Caco-2 (cell line): ENCODE results near the gene CC2D1B. TPM values are rescaled to one million over a fixed set of nuclear protein-coding genes. Genes with fewer than 3 reads are reported as not detected.

ENCODE experiments used
- BruUV-seq: library from RNA; stranded (reverse); fragments of 400-500 nt; replicated peaks from 2 replicates; lab custom pipeline; 2021; lab: Mats Ljungman, UMichigan
- CTCF ChIA-PET: fragments of 300-600 bp; sonication (Branson Sonifier 250); formaldehyde crosslinking; loops from one replicate; lab custom pipeline; 2022; ENCODE audit warnings: antibody characterized with exemption; lab: Charles Lee
- POLR2A ChIA-PET: fragments of 300-600 bp; sonication (Branson Sonifier 250); formaldehyde crosslinking; loops from one replicate; lab custom pipeline; 2022; ENCODE audit warnings: antibody characterized with exemption; lab: Charles Lee
- DNase-seq, 2 experiments: peaks; one replicate each; pipeline versions ENCODE4 v3.0.0 to v3.0.0-alpha.2; 2020 to 2022
- H3K27me3 ChIP-seq: replicated peaks from 2 replicates; pipeline ENCODE4 v1.6.0; 2011; ENCODE audit warnings: low read length; ENCODE audit not compliant: control insufficient read depth, insufficient read depth
- H3K36me3 ChIP-seq: 2 replicates; pipeline ENCODE4 v1.5.1; 2011; ENCODE audit warnings: low read length; ENCODE audit not compliant: control insufficient read depth, insufficient read depth
- H3K4me1 ChIP-seq: fragments of 250-450 bp; sonication (Bioruptor Pico); 2 replicates; pipeline ENCODE4 v1.5.1; 2020; ENCODE audit warnings: mild to moderate bottlenecking
- H3K4me3 ChIP-seq: 2 replicates; pipeline ENCODE4 v1.5.1; 2011; ENCODE audit warnings: low read depth, mild to moderate bottlenecking, control low read depth, low read length
- H3K9me3 ChIP-seq: fragments of 250-450 bp; sonication (Bioruptor Pico); 2 replicates; pipeline ENCODE4 v1.5.1; 2020; ENCODE audit warnings: mild to moderate bottlenecking, moderate library complexity
- H3K27ac Mint-ChIP-seq: one replicate; pipeline ENCODE4 v1.8.0; 2022; ENCODE audit warnings: mixed read lengths; ENCODE audit not compliant: unreplicated experiment
- H3K27me3 Mint-ChIP-seq: one replicate; pipeline ENCODE4 v1.8.0; 2022; ENCODE audit warnings: mixed read lengths; ENCODE audit not compliant: insufficient read depth, unreplicated experiment
- H3K36me3 Mint-ChIP-seq: one replicate; pipeline ENCODE4 v1.8.0; 2022; ENCODE audit warnings: mild to moderate bottlenecking, mixed read lengths; ENCODE audit not compliant: insufficient read depth, unreplicated experiment
- H3K4me1 Mint-ChIP-seq: one replicate; pipeline ENCODE4 v1.8.0; 2022; ENCODE audit warnings: low read depth, mixed read lengths; ENCODE audit not compliant: unreplicated experiment
- H3K4me3 Mint-ChIP-seq: one replicate; pipeline ENCODE4 v1.8.0; 2022; ENCODE audit warnings: mild to moderate bottlenecking, moderate library complexity, mixed read lengths; ENCODE audit not compliant: unreplicated experiment
- H3K9me3 Mint-ChIP-seq: one replicate; pipeline ENCODE4 v1.8.0; 2022; ENCODE audit warnings: mixed read lengths; ENCODE audit not compliant: unreplicated experiment
- CTCF ChIP-seq, 2 experiments: fragments of 200-600 bp in 1 of 2; IDR thresholded peaks; 1 replicate in 1 of 2; 2 replicates in 1 of 2; pipeline versions ENCODE4 v1.5.1 to v1.8.0; 2011 to 2022; ENCODE audit warnings: antibody characterized with exemption in 1 of 2, control low read depth in 1 of 2, inconsistent platforms in 1 of 2, low read depth in 1 of 2, low read length in 1 of 2, mild to moderate bottlenecking in 1 of 2, moderate library complexity in 1 of 2; ENCODE audit not compliant: insufficient read depth in 1 of 2, severe bottlenecking in 1 of 2, unreplicated experiment in 1 of 2
- intact Hi-C: fragments of 100-400 bp; cut with micrococcal nuclease; formaldehyde crosslinking; loops from one replicate; pipeline ENCODE4 v1.10.0; 2022; ENCODE audit not compliant: unreplicated experiment
- total RNA-seq: library from RNA; stranded (reverse); gene quantifications from 2 replicates; pipeline ENCODE4 v1.2.3, GENCODE V29; 2022

The CC2D1B gene
- total RNA-seq, 1 experiment from 2014 or later, result 31.1 TPM

- peaks cover 6% of the 10 kb centered on the region; the same call in 1 of the 2 replicates for H3K4me1 ChIP-seq
- Mint-ChIP-seq H3K27ac (no peak overlapping the region), H3K4me3 (peak overlapping the region; percentile 96), H3K4me1 (peaks cover 9% of the 10 kb centered on the region), H3K9me3 (no peaks in the 10 kb centered on the region), H3K36me3 (peaks cover 31% of the 10 kb centered on the region), H3K27me3 (no peaks in the 10 kb centered on the region)
- no peak for TF ChIP-seq CTCF (IDR thresholded peaks at IDR 0.05; ENCODE audit: insufficient read depth in 1 of 2, low read depth in 1 of 2, low read length in 1 of 2, severe bottlenecking in 1 of 2, unreplicated experiment in 1 of 2)
- no peaks in the 10 kb centered on the region for H3K27me3 ChIP-seq
- no peaks in the 10 kb centered on the region for H3K9me3 ChIP-seq
- no peaks in the 10 kb centered on the region for H3K36me3 ChIP-seq
- BruUV-seq, result no TSS peak
- H3K4me3 ChIP-seq, result no peak overlapping the region
- CTCF ChIA-PET, result interaction anchor here (1.2 to 2.6 kb wide), 2 partner anchors 18 to 37 kb away, joined by 5 to 8 read pairs; partner anchors contain the start of genes ORC1 and PRPF38A
- POLR2A ChIA-PET, result no interaction called here
- DNase-seq, result no peak
- intact Hi-C loops, result no loop called here
Observed at GRCh38 chr1:52367272-52367671, 1.3 kb upstream of the CC2D1B start.

- H3K4me1 ChIP-seq, result peaks cover 6% of the 10 kb centered on the region; the same call in 1 of the 2 replicates
- no TSS peak for BruUV-seq
- peak overlapping the region; percentile 83 for H3K4me3 ChIP-seq
- Mint-ChIP-seq H3K27ac (no peak overlapping the region), H3K9me3 (no peaks in the 10 kb centered on the region), H3K4me1 (peaks cover 9% of the 10 kb centered on the region), H3K4me3 (peak overlapping the region; percentile 96), H3K36me3 (peaks cover 35% of the 10 kb centered on the region), H3K27me3 (no peaks in the 10 kb centered on the region)
- no peaks in the 10 kb centered on the region for H3K27me3 ChIP-seq
- no peak for TF ChIP-seq CTCF (IDR thresholded peaks at IDR 0.05; ENCODE audit: insufficient read depth in 1 of 2, low read depth in 1 of 2, low read length in 1 of 2, severe bottlenecking in 1 of 2, unreplicated experiment in 1 of 2)
- H3K9me3 ChIP-seq, result no peaks in the 10 kb centered on the region
- ChIA-PET CTCF (interaction anchor here (0.5 to 2.6 kb wide), 6 partner anchors 18 to 793 kb away, joined by 3 to 9 read pairs (median 4); partner anchors contain the start of genes ORC1 and PRPF38A), POLR2A (interaction anchor here (0.5 to 1.0 kb wide), 3 partner anchors 38 to 521 kb away, joined by 3 to 5 read pairs (median 5); partner anchors contain the start of genes ORC1, PRPF38A and TXNDC12)
- intact Hi-C loops, result loop anchor here (1.0 kb wide), 1 partner anchor 38 kb away; the partner anchor contains the start of genes ORC1 and PRPF38A
- no peak for DNase-seq
- peaks cover 1% of the 10 kb centered on the region for H3K36me3 ChIP-seq
Observed at GRCh38 chr1:52366517-52366827, 467 bp upstream of the CC2D1B start.

- TF ChIP-seq CTCF (IDR thresholded peaks at IDR 0.05; ENCODE audit: insufficient read depth in 1 of 2, low read depth in 1 of 2, low read length in 1 of 2, severe bottlenecking in 1 of 2, unreplicated experiment in 1 of 2), result no peak
- H3K4me1 ChIP-seq, result peaks cover 6% of the 10 kb centered on the region; the same call in 1 of the 2 replicates
- POLR2A ChIA-PET, result no interaction called here
- peak; percentile 60 to 70 for DNase-seq
- no peaks in the 10 kb centered on the region for H3K27me3 ChIP-seq
- H3K4me3 ChIP-seq, result peak overlapping the region; percentile 83
- CTCF ChIA-PET, result interaction anchor here (0.9 to 2.6 kb wide), 2 partner anchors 14 to 16 kb away, joined by 3 to 8 read pairs; no protein-coding TSS in a partner anchor
- Mint-ChIP-seq H3K36me3 (peaks cover 38% of the 10 kb centered on the region), H3K27me3 (no peaks in the 10 kb centered on the region), H3K9me3 (no peaks in the 10 kb centered on the region), H3K4me1 (peaks cover 9% of the 10 kb centered on the region), H3K27ac (peak overlapping the region; percentile 95), H3K4me3 (peak overlapping the region; percentile 96)
- intact Hi-C loops, result no loop called here
- no peaks in the 10 kb centered on the region for H3K9me3 ChIP-seq
- BruUV-seq, result no TSS peak
- peaks cover 2% of the 10 kb centered on the region for H3K36me3 ChIP-seq
Observed at GRCh38 chr1:52365071-52365745, 797 bp downstream of the CC2D1B start.
